ENCODE measurements around the gene CPVL.
"Not testable (repeated sequence)": the region's sequence is repeated elsewhere in the genome, so short reads cannot be mapped to it uniquely, and the experiment has no call there.

Gene CPVL

GRCh38 chr7:29116361-29117200, 29.8 kb downstream of the CPVL start:
- DNase-seq, result no peak

DNA sequence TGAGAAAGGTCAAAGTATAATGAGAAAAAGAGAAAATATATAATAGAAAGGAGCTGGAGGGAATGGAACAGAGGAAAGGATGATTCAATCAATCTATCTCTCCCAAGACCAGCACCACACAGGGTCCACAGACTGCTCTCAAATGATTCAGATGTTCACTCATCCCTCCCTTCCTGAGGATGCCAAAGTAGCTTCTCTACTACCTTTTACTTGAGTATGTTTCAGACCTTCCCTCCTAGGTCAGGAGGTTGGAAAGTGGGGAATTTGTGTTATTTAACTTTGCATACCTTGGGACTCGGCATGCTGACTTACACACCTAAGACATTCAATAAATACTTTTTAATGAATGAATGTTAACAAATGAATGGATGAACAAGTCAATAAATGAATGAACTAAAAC, 30.6 kb downstream of the CPVL start:
- DNase-seq, result no peak

GRCh38 chr7:29115130-29115687, 31.1 kb downstream of the CPVL start:
- DNase-seq, result no peak

- DNase-seq, result not testable (repeated sequence)
Observed at GRCh38 chr7:29114266-29114665, 32.1 kb downstream of the CPVL start.

DNA sequence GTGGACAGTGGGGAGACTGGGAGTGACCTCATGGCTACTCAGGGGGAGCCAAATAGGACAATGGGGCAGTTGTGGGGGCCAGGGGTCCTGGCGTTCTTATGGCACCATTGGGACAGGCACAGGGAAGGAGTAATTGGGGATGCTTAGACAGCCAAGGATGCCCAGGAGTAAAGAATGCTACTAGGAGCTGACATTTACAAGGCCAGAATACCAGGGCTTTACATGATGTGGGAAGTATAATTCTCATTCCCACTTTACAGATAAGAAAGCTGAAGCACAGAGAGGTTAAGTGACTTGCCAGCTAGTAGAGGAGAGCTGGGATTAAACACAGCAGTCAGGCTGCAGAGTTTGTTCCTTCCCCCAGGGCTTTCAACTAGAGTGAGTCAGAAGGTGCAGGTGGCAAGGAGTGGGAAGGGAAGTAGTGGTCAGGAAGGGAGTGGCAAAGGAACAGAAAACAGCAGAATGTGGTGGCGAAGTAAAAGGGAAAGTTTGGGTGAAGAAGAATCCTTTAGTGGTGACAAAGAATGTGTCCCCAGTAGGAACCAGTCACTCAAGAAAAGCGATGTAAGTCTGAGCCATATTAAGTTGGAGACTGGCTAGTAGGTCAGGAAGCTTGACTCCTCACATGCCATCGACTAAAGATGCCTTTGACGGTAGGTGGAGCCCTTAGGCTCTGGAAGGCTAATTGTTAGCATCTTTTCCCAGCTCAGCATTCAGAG, 32.8 kb downstream of the CPVL start:
- DNase-seq, result no peak

GRCh38 chr7:29112721-29113120, 33.6 kb downstream of the CPVL start:
- no peak for DNase-seq

- no peak for DNase-seq
Observed at GRCh38 chr7:29109899-29110298, 36.4 kb downstream of the CPVL start.

GRCh38 chr7:29109358-29109757, 37.0 kb downstream of the CPVL start:
- DNase-seq, result no peak

DNA sequence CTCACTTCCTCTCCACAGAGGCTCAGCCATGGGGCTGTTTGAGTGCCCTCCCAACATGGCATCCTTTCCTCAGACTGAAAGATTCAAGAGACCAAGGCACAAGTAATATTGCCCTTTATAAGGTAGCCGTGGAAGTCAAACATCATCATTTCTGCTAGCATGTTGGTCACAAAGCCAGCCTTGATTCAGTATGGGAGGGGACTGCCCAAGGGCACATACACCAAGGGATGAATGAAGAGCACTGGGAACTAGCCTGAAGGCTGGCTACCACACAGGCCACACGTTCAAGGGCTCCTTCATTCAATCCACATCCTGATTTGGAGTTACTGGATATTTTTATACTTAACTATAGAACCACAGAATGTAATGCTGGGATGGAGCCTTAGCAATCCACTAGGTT, 39.3 kb downstream of the CPVL start:
- no peak for DNase-seq

GRCh38 chr7:29106669-29106988, 39.7 kb downstream of the CPVL start:
- no peak for DNase-seq

DNA sequence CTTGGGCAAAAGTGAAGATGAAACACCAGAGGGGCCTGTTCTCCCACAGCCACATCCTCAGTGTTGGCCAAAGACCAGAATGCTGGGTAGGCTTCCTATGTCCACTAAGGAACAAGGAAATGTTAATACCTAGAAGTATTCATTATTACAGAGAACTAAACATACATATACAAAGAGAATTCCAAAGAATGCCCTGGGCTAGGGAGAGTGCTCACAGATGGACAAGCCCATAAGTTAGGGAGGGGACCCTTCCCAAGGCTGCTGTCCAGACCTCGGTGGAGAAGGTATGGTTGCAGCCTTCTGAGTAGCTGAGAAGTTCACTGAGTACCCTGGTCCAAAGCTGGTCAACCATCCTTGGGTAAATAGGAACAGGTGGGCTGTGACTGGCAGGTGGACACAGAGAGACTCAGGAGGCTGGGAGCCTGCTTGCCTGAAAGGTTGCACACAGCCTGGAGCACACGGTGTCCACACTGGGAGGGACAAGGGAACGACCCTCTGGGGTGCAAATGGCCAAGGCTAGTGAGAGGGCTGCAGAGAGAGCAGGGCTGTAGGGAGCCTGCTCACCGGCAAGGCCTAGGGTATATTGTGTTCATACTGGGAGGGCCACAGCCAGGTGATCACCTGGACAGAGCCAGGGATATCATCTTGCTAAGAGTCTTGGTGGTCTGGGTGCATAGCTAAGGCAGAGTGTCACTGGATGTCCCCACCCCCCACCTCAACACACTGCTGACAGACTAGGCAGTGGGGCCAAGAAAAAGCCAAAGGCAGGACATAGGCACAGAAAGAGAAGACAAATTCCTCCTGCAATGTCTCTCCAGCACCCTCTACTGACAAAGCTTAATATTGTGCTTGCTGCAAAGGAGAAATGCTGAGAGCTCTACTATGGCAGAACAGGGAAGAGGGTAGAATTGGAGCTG, 40.3 kb downstream of the CPVL start:
- DNase-seq, result peak; percentile 7

DNA sequence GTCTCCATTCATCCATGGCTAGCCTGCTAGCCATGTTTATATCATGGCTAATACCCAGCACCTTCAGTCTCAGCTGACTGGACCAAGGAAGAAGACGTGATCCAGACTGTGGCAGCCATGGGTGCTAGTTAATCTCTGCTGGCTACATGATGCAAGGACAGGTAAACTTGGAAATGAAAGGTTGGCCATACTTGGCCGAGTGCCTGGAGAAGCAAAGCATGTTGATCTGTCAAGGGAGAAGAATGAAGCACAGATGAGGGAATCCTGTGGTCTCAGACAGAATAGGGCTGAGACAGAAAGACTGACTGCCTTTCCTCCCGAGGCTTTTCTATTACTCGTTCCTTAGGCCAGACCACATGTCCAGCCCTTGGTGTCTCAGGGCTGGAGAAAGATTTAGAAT, 41.1 kb downstream of the CPVL start:
- DNase-seq, result no peak

GRCh38 chr7:29102558-29103151, 43.7 kb downstream of the CPVL start:
- no peak for DNase-seq

DNA sequence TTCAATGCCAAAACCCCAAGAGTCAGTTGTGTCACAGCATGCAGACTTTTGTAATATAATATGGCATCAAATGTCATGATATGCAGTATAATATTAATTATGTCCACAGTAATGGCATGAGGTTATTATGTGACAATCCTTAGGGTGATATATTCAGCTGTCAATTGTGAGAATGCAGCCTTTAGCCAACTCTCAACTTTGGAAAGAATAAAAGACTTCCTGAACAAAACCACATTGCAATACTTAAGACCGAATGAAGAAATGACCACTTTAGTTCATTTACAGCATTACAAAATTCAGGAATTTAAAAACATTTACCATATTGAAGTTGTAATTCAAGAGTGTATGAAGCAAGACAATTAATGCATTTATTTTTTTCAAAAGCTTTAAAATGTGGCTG, 45.4 kb downstream of the CPVL start:
- DNase-seq, result no peak

DNA sequence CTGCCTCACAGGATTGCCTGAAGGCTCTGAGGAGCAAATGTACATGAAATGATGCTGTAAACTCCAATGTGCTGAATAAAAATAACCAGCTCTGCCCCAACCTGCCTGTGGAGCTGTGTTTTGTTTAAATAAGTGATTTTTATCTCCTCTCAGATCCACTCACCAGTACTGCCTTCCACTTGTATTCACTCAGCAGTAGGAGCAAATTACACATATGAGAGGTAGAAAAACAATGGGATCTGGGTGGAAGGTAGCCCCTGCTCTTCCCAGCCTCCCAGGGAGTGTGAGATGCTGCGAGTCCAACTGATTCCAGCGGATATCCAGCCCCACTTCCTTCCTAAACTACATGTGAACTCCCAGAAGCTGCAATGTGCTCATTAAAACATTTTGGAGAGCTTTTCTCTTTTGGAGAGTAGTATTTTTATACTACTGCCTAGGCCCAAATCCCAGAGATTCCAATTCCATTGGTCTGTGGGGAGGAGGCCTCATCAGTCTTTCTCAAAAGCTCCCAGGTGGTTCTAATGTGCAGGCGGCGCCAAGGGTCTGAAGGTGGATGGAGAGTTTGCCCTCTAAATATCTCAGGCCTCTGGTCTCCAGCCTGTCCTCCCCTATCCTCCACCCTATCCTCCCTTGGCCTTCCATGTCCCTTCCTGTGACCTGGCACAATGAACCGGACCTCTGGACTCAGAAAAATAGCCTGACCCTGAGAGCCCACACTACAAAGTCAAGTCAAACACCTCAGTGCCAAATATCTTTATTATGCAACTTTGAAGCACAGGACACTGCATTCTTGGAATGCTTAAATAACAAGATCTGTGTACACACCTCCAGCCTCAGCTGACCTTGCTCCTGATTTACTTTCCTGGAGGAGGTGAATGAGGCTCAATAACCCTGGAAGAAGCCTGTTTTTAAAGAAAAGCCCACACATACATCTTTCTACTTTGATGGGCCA, 46.2 kb downstream of the CPVL start:
- no peak for DNase-seq

DNA sequence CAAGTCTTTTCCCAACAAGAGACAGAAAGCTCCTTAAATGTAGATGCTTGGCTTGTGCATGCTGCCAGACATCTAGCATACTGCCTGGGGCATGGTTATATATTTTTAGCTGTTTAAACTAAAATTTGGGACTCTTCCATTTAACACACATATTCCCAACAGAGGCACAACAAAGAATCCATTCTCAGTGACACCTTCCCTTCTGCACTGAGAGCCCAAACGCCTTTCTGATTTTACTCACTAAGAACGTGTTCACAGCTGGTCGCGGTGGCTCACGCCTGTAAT, 49.9 kb downstream of the CPVL start:
- no peak for DNase-seq

GRCh38 chr7:29095631-29096445, 50.5 kb downstream of the CPVL start:
- no peak for DNase-seq

DNA sequence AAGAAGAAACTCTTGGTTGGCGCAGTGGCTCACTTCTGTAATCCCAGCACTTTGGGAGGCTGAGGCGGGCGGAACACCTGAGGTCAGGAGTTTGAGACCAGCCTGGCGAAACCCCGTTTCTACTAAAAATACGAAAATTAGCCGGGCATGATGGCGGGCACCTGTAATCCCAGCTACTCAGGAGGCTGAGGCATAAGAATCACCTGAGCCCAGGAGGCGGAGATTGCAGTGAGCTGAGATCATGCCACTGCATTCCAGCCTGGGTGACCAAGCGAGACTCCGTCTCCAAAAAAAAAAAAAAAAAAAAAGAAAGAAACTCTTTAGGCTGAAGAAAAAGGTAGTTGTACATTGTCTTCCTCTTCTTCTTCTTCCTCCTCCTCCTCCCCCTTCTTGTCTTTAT, 53.2 kb downstream of the CPVL start:
- DNase-seq, result not testable (repeated sequence)

DNA sequence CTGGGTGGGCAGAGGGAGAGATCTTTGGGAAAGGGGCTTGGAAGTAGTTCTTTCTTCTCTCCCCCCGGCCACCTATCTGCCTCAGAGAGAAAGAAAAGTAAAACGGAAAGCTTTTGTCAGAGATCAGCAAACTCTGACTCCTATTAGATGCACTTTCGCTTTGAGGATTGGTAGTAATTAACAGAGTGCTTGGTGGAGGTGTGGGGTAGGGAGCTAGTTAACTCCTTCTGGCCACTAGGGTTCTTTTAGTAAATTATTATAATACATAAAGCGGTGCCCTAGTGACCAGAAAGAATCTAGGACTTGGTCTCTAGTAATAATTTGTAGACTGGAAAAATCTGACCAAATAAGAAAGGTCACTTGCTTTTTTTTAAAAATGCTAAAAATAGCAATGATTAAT, 54.6 kb downstream of the CPVL start:
- DNase-seq, result no peak

GRCh38 chr7:29090836-29091601, 55.3 kb downstream of the CPVL start:
- no peak for DNase-seq

Measured in NCI-H1417 treated with DMSO at 0.1 percent for 48 hours (cell line).